Activated CD4-positive, alpha-beta T cell treated with anti-CD3 and anti-CD28 coated beads, Interleukin-2, Interleukin-6, amounts not matched to agents 100 ng/mL and 50 ng/mL, durations not matched to agents 16 hours and 8 hours (primary cell): ENCODE data around the gene OR10J5.
"Not testable (repeated sequence)": the region's sequence is repeated elsewhere in the genome, so short reads cannot be mapped to it uniquely, and the experiment has no call there.

ENCODE experiments used
- DNase-seq: peaks from one replicate; pipeline ENCODE4 v3.0.0-alpha.2; 2020

Gene OR10J5, protein sequence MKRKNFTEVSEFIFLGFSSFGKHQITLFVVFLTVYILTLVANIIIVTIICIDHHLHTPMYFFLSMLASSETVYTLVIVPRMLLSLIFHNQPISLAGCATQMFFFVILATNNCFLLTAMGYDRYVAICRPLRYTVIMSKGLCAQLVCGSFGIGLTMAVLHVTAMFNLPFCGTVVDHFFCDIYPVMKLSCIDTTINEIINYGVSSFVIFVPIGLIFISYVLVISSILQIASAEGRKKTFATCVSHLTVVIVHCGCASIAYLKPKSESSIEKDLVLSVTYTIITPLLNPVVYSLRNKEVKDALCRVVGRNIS

DNA sequence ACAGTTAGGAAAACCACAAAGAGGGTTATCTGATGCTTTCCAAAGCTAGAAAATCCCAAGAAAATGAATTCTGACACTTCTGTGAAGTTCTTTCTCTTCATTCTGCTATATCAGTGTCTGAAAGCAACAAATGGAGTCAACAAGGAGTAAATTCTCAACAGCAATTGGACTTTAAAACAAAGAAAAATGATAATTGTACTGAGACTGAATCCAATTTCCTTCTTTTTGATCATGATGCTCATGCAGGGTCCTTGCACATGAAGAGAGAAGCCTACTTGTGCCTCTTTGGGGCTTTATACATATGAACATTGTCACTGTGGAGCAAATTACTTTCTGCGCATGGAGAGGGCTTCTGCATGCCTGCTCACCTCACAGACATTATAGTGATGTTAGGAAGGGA lies at the start of gene OR10J5:
OR10J5 (minus strand) TSS at position 101 of the 400 bp plus-strand sequence; CDS start at position 101, 0 bp downstream.
- DNase-seq, result no peak

DNA sequence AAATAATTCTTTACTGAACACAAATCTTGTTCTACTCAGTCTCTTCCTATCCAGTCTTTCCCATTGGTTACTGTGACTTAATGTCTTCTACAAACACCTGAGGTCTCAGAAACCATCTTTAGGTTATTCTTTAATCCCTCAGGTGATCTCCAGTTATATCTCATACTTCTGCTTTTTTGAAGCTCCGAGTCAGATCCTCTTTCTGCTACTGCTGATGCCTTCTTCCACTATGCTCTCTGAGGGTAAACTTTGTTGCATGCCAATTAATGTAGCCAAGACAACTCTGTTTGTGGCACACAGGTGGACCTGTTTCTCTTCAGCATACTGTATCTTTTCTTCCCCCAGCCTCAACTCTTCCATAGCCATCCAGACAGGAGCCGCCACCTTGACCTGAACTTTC lies 48.7 kb upstream of the OR10J5 start:
- DNase-seq, result no peak

DNA sequence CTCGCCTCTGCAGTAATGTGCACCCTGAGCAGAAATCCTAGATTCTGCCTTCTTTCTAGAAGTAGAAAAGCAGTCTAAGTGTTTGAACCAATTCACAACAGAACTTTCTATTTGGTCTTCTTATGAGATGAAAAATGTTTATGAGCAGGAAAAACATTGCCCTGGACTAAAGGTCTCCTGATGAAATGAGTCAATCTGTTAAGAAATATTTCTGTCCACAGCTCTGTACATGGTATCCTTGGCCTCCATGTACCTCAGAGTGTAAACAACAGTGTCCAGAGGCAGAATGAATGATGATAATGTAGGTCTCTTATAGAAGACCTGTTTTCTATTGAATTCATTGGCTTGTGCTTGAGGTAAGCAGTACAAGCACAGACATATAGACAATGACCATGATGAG lies 45.6 kb upstream of the OR10J5 start:
- no peak for DNase-seq

DNA sequence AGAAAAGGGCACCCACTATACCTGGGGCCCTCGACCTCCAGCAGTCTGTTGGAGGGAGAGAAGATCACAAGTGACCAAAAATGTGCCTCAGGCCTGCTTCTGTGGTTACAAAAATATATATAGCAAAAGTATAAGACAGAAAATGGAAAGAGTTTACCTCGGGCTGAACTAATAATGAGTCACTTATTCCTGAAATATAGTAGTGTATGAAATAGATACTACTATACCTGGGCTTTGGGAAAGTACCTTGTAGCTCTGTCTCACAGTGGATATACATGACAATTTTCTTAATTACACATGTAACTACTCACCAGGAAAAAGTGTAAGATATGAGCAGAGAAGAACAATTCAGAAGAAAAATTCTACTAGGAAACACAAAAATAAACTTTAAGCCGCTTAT lies 44.5 kb upstream of the OR10J5 start:
- no peak for DNase-seq

DNA sequence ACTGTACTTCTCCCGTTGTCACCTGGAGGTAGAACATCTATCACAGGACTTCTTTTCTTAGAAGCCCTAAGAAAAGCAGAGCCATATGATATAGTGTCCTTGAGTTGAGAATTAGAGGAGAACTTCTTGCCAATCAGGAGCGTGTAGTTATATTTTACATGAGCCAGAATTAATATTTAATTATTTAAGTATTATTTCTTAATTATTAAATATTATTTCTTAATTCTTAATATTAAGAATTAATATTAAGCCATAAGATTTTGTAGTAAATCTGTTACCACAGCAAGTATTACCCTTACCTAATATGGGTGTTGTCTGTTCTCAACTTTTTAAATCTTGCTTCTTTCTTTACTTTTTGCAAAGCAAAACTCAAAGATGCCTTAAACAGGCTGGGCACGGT lies 41.6 kb upstream of the OR10J5 start:
- DNase-seq, result no peak

DNA sequence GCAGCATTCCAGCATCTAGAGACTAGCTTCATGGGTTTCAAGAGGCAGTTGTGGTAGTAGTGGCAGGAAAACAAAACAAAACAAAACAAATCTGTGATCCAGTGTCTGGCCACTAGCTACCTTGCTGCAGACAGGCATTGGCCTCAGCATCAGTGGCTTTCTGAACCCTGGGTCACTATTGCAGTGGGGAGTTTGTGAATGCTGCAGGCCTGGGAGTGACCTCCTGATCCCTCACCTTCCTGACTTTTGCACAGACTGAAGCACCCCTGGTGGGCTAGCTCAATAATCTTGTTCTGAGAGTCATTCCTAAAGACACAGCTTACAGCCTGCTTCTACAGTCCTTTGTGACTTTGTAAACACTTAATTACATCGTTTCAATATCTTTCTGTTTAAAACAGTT lies 26.9 kb upstream of the OR10J5 start:
- no peak for DNase-seq

DNA sequence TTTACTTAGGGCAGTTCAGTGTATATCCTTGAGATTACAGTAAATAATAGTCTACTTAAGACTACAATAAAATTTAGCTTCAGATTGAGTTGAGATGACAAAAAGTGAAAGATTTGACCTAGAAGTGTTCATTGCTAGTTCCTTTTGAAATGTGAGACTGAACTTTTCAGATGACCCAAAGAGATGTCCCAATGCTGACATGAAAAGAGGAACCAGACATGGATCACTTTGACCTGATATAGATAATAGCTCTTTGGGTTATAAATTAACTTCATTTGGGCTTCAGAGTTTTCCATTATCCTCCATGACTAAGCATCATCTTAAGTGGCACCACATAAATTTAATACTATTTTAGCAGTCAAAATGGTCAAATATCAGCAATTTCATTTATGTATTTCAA lies 25.7 kb upstream of the OR10J5 start:
- DNase-seq, result no peak

DNA sequence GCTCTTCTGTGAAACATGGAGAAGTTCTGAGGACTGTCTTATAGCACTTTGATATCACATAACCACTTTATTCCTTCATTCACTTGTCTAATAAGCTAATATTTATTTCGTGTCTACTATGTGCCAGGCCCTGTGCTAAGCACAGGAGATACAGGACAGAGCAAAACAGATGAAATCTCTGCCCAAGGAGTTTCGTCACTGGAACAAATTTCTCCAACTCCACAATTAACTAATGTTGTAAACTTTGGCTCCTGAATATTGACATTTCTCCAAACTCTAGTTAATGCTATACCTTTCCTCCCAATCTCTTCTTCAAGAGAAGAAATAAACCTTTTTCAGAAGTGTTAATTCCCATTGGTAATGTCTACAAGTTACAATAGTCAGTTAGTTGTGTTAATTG lies 24.8 kb upstream of the OR10J5 start:
- DNase-seq, result no peak

DNA sequence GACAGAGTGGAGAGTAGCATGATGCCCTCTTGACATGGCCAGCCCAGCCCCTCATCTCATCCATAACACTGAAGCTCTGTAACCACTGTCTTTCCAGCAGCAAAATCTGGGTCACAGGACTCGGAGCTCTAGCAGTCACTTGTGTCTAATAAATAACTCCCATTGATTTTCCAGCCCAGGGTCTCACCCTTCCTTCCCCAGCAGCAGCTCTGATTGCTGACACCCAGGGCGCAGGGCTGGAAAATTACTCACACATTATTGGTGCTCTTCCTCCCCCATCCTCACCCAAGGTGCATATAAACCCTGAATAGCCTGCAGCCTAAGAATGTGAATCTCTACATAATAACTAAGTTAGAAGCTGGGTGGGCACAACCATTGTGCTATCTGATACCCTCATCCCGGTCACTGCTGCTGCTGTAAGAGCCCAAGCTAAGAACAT lies 21.1 kb upstream of the OR10J5 start:
- DNase-seq, result no peak

DNA sequence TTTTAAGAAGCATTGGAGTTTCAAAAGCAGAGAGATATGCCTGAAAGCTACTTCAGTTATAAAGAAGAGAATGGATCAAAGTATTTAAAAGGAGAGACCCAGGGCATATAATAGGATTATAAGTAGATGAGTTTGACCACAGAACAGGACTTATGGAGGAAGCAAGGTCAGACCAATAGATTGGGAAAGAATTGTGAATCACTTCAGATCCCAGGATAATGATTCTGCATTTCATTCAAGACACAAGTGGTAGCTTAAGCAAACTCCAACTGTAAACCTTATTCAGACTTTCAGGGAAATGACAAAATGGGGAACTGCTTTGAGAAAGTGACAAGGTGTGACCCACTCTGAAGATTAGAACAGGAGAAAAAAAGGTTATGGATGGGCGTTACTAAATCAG lies 18.9 kb upstream of the OR10J5 start:
- DNase-seq, result no peak

DNA sequence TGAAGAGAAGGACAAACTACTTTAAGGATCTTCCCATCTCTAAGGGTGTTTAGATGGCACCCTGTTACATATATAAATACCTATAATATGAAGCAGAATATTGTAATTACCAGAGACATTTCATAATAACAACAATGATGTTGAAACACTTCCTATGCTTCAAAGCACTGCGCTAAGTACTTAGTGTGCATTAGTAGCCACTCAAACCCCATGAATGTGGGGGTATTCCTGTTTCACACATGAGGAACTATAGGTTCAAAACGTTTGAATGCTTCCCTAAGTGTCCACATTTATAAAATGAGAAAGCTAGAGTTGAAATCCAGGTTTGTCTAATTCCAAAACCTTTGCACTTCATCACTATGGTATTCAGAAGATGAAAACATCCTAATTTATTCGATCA lies 18.5 kb upstream of the OR10J5 start:
- no peak for DNase-seq

DNA sequence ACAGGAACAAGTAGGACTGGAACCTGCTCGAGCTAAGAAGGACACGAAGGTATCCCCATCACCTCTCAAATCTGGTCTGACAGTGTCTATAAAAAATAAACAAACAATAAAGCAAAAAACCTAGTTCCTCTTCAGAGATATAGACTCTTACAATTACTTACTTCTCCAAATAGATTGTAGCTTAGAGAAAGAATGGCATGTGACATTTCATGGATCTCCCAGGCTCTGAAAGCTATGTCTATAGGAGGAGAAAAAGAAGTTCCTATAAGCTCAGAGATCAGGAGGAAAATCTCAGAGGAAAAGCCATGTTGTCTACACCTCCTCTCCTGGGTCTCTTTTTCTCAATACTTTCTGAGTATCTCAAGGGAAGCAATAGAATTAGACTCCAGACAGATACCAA lies 12.3 kb upstream of the OR10J5 start:
- no peak for DNase-seq

DNA sequence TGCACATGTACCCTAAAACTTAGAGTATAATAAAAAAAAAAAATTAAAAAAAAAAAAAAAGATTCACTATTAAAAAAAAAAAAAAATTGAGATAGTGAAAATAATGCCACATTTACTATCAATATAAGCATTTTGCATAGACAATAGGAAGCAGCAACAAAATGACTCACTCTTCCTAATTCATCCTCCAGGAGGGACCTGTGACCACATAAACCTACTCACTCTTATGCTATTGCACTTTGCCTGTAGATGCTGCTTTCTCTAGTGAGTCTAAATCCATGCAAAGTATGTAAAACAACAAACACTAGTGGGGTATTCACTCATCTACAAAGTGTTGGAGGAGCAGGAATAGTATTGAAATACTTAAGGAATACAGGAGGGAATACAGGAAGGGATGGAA lies 2.9 kb downstream of the OR10J5 start:
- DNase-seq, result no peak

DNA sequence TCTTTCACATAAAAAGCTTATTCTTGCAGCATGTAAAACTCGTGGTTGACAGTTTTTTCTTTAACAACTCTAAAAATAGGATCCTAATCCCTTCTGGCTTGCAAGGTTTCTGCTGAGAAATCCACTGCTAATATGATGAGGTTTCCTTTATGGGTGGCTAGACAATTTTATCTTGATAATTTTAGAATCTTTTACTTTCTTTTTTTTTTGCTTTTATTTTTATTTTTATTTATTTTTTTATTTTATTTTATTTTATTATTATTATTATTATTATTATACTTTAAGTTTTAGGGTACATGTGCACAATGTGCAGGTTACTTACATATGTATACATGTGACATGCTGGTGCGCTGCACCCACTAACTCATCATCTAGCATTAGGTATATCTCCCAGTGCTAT lies 11.0 kb downstream of the OR10J5 start:
- not testable (repeated sequence) for DNase-seq

DNA sequence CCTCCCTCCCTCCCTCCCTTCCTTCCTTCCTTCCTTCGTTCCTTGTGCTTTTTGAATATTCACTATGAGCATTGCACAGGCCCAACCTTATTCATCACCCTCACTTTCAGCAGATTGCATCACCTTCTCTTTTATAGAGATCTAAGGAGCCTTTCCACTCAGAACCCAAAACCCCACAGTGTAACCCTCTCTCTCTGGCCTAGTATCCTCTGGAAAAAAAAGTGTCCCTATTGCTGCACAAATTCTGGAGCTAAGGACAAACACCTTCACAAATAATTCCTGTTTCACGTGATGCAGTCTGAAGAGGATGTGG lies 25.6 kb downstream of the OR10J5 start:
- no peak for DNase-seq

DNA sequence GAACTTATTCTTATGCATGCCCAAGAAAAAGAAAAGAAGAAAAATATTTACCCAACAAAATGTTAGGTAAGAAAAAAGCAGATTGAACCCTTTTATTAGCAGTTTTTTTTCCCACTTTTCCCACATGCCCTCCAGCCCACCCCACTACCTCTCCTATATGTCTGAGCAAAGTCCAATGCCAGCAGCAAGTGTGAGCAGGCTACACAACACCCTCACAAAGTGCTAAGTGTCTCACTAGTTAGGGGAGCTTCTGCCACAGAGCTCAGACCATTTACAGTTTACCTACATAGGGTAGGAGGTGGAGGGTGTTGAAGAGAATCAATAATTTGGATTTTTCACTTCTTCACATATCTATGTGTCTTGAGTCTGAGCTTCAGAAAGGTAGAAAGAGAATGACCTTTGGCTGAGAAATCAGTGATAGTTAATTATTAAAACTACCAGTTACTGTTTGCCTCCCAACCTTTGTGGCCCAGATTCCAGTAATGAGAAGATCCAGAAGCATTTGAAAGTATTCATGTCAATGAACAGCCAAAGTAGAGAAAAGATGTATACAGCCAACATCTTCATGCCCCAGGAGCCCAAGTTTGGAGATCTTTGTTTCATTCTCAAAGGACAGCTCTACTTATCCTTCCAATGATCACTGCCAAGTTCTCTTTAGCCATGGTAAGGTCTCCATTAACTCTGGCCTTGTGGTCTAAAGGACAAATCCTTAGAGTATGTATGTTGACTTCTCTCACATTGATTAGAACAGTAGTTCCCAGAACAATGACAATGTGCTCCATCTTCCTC lies 26.2 kb downstream of the OR10J5 start:
- DNase-seq, result no peak

DNA sequence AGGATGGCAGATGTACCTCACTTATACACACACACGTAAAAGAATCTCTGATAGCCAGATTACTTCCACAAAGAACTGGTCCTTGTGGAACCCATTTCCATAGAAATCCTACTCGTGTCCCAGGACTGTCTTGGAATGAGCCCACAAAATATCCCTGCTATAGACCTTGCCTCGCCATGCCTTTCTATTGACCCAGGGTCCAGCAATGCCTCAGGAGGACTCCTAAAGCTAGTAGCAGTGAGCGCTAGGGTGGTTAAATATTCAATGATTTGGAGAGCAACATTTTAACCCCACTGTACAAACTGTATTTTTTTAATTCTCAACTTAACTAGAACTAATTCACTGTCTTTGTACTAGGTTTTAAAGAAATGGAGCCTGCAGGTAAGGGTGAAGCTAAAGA lies 26.9 kb downstream of the OR10J5 start:
- DNase-seq, result no peak

DNA sequence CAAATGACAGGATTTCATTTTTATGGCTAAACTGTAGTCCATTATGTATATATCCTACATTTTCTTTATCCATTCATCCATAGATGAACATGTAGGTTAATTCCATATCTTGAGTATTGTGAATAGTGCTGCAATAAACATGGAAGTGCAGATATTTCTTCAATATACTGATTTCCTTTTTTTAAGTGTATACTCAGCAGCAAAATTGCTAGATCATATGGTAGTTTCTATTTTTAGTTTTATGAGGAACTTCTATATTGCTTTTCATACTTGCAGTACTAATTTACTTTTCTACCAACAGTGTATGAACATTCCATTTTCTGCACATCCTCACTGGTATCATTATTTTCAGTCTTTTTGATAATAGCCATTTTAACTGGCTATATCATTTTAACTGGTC lies 30.1 kb downstream of the OR10J5 start:
- DNase-seq, result no peak

DNA sequence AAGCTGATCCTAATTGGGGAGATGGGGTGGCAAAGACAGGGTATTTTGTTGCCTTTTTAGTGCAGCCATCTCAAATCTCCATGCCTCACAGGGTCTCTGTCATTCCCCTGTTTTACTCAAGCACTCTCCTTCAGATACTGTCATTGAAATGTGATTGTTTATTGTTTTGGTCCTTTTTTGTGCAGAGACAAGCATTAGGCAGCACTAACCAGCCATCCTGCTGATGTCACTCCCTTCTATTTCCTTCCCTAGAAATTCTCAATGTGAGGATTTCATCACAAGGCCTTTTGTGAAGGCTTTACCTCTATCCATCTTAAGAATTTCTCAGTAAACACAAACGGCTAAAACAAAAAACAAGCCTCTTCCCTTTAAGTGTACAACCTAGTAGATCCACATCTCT lies 34.7 kb downstream of the OR10J5 start:
- no peak for DNase-seq

DNA sequence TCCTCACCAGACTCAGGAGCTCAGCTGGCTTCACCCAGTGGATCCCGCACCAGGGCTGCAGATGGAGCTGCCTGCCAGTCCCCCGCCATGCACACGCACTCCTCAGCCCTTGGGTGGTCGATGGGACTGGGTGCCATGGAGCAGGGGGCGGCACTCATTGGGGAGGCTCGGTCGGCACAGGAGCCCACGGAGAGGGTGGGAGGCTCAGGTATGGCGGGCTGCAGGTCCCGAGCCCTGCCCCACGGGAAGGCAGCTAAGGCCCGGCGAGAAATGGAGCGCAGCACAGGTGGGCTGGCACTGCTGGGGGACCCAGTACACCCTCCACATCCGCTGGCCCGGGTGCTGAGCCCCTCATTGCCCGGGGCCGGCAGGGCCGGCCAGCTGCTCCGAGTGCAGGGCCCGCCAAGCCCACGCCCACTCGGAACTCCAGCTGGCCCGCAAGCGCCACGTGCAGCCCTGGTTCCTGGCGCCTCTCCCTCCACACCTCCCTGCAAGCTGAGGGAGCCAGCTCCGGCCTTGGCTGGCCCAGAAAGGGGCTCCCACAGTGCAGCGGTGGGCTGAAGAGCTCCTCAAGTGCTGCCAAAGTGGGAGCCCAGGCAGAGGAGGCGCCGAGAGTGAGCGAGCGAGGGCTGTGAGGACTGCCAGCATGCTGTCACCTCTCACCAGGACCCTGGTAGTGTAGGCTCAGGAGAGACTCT lies 41.1 kb downstream of the OR10J5 start:
- DNase-seq, result not testable (repeated sequence)

DNA sequence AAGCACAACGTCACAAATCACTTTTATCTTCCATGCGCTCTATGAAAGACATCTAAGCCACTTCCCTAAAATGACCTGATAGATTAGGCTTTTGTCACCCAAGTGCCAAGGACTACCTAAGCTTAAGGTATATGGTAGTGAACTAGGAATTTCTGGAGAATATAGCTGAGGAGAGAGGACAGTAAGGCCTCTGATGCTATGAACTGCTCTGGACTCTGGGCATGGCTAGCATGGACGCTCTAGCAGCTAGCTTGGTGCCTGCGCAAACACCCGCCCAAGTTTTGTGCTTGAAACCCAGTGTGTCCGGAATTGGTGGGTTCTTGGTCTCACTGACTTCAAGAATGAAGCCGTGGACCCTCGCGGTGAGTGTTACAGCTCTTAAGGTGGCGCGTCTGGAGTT lies 42.5 kb downstream of the OR10J5 start:
- no peak for DNase-seq

DNA sequence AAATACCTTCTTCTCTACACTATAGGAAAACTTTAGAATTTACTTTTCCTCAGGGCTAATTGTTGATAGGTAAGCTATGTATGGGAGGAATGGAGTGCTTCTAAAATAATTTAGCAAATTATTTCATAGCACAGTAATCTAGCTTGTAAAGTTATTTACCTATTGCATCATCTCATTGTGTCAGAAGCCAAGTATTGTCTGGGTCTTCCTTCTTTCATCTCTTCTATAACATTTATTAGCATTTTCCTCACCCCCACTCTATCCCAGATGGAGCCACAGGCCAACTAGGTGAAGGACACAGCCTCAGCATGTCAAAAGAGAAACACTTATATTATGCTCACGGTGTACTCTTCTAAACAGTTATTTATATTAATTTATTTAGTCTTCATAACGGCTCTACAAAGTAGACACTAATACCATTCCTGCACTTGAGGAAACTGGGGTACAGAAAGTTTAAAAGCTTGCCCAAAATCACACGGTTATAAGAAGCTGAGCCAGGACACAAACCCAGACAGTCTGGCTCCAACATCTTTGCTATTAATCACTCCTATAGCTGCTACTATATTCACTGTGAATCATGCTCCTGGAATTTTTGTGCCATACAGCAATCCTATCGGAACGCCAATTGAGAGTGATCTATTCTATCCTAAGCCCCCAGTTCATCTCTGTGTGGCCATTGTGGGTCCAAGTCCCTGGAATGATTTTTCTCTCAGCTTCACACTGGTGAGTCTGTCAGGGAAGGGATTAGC lies 43.1 kb downstream of the OR10J5 start:
- no peak for DNase-seq
